GM08714 (cell line): Measurements from ENCODE around the gene ALDH3A2.

Experiments
- H3K4me3 ChIP-seq: fragments of 200-500 bp; sonication (Bioruptor generic); 2 replicates; pipeline ENCODE4 v1.5.1; 2014; ENCODE audit warnings: mild to moderate bottlenecking, low read length, inconsistent platforms
- ZNF274 ChIP-seq: IDR thresholded peaks from 2 replicates; pipeline ENCODE4 v1.6.1; 2012; ENCODE audit warnings: mild to moderate bottlenecking, low read depth, low read length

ALDH3A2 gene

DNA sequence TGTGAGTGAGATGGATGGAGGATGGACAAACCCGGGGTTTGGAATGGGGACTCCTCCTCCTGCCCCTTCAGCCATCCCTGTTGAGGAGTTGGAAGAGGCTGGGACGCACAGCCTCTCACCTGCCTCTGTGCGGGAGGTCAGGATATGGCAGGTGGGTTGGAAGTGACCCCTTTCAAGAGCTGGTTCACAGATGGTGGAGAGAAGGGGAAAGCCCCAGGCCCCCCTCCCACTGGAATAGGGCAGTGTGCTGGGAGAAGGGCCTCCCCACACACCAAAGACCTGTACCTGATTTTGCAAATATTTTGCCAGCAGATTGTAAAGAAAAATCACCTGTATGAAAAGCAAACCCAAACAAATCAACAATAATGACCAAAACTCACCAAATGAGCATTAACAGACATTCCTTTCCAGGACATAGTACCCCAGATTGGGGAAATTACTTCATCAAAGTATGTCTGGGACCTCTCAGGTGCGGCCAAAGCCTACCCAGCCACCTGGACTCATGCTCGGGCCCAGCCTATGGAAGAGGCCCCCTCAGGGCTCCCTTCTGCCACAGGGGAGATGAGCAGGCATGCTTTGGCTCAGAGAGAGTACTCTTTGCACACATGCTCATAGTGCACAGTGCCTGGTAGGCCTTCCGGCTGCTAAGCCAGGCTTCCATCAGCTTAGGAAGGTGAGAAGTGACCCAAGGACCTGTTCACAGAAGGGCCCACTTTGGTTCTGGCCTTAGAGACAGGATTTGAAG is 60.1 kb downstream of the ALDH3A2 start:
- TF ChIP-seq ZNF274 = no peak
- no peak overlapping the region for H3K4me3 ChIP-seq

- TF ChIP-seq ZNF274 = no peak
- H3K4me3 ChIP-seq = no peak overlapping the region
Observed at GRCh38 chr17:19709841-19710240, 61.3 kb downstream of the ALDH3A2 start.

GRCh38 chr17:19712436-19713004 is 64.0 kb downstream of the ALDH3A2 start:
- no peak for TF ChIP-seq ZNF274
- H3K4me3 ChIP-seq = no peak overlapping the region

DNA sequence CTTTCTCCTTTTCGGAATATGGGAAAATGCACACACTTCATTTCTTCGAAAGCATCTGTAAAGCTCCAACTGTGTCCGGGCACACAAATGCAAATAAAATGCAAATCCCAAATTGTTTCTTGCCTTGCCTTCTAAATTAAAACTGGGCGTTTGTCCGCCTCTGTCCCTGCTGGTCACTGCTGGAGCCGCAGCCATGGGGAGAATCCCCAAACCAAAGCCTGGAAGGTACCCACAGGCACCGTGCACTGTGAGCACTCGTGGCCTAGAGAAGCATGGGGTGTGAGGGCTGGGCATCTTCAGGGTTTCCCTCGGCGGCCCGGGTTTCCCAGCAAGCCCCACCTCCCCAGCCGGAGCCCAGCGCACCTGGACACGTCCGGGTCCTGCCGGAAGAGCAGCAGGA is 64.9 kb downstream of the ALDH3A2 start:
- no peak for TF ChIP-seq ZNF274
- H3K4me3 ChIP-seq = no peak overlapping the region

DNA sequence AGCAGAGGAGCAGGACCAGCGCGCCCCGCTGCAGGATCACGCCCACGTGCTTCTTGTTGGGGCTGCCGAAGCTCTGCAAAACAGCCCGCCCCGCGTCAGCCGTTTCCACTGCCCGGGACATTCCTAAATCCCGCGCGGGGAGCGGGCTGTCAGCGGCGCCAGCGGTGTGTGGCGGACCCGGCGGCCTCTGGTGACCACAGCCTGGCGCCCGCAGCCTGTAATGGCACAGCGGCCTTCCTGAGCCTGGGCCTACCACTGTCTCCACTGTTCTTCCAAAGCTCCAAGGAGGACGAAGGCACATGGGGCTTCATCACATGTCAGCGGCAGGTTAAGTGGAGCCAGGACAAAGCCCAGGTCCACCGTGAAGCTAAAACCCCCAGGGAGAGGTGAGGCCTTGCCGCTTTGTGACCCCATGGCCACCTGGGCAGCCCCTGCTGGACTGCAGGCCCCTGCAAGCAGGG is 65.4 kb downstream of the ALDH3A2 start:
- no peak overlapping the region for H3K4me3 ChIP-seq

DNA sequence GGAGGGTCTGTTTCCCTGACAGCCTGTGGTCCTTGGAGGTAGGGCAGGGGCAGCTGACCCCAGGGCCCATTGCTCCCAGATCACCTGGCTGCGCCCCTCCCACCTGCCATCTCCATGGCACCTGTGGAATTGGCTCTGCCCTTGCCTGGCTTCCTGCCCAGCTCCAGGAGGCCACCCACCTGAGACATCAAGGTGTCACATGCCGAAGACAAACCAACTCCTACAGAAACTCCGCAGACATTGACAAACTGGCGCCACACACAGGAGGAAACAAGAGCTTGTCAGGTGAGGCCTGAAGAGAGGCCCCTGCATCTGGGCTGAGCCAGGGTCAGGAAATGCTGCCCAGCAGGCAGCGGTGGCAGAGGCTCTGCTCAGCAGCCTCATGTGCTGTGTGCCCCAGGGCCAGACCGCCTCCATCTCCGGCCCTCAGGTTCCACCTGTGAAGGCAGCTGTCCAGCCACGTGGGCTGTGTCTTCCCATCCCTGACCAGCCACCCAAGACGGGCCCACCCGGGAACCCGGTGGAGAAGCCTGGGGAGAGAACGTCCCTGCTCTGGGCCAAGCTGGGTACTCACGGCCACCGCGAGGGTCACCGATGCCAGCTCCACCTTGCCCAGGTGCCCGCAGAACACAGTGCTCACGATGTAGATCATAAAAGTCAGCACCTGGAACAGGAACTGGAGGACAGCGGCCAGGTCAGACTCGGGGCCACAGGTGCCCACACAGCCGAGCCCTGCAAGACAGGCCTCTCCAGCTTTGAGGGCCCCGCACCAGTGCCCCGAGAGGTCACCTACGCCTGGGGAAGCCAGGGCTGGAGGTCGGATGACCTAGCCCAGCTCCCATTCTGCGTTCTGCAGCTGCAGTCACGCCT is 66.2 kb downstream of the ALDH3A2 start:
- no peak overlapping the region for H3K4me3 ChIP-seq
- TF ChIP-seq ZNF274 = no peak

More for the DNA sequence above, 65.4 kb downstream of the ALDH3A2 start:
- TF ChIP-seq ZNF274 = no peak

DNA sequence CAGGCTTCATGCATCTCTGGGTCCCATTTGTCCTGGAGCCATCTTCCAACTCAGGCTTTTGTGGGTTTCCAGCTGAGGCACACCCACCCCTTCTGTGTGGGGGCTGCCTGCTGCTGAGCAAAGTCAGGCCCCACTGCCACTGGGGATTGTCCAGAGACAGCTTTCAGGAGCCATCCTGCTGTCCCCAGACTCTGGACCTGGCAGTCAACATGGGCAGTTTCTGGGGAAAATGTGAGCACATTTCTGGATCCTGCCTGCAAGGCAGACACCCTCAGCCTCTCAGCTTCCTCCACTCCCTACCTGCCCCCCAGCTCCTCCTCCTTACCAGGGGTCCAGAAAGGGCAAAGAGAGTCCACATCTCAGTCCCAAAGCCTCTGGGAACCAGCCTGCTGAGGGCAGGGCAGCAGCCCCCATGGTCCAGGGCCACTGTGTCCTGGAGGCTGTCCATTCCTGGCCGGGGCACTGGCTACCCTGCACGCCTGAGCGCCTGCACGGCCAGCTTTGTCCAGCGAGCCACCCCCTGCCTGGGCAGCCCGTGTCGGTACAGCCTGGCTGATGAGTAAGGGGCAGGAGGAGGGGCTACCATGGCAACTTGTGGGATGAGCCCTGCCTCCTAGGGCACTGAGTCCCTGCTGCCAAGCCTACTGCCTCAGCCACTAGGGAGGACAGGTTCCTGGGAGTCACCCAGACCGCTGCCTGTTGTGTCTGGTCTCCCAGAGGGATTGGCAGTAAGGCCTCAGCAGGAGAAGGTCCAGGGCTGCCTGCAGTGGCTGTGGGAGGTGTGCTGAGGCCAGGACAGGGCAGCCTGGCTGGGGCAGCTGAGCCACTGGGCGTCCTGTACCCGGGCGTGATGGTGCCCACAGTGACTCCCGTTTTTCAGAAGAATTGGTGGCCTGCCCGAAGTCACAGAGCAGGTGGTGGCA is 67.8 kb downstream of the ALDH3A2 start, which contains the start of gene SLC47A2:
Gene SLC47A2, minus strand, starts transcription at position 477 of the 923 bp plus-strand sequence. Its CDS starts 29 bp downstream, at position 448.
- TF ChIP-seq ZNF274 = no peak
- H3K4me3 ChIP-seq = no peak within 1 kb of the TSS

- TF ChIP-seq ZNF274 = no peak
Observed at GRCh38 chr17:19717031-19717360, 68.4 kb downstream of the ALDH3A2 start.

GRCh38 chr17:19717411-19717908 is 68.9 kb downstream of the ALDH3A2 start:
- no peak overlapping the region for H3K4me3 ChIP-seq
- TF ChIP-seq ZNF274 = no peak

More at GRCh38 chr17:19717031-19717360, 68.4 kb downstream of the ALDH3A2 start:
- no peak overlapping the region for H3K4me3 ChIP-seq

GRCh38 chr17:19718041-19718612 is 69.6 kb downstream of the ALDH3A2 start:
- TF ChIP-seq ZNF274 = no peak
- H3K4me3 ChIP-seq = no peak overlapping the region

GRCh38 chr17:19718613-19719354 is 70.2 kb downstream of the ALDH3A2 start:
- TF ChIP-seq ZNF274 = no peak
- H3K4me3 ChIP-seq = no peak overlapping the region
